NCI-H2081 (cell line): ENCODE results near the gene CASZ1.

ENCODE experiments used
- DNase-seq, 2 experiments: peaks; one replicate each; lab custom pipeline; 2025; lab: John Stamatoyannopoulos, UW

Gene CASZ1

DNA sequence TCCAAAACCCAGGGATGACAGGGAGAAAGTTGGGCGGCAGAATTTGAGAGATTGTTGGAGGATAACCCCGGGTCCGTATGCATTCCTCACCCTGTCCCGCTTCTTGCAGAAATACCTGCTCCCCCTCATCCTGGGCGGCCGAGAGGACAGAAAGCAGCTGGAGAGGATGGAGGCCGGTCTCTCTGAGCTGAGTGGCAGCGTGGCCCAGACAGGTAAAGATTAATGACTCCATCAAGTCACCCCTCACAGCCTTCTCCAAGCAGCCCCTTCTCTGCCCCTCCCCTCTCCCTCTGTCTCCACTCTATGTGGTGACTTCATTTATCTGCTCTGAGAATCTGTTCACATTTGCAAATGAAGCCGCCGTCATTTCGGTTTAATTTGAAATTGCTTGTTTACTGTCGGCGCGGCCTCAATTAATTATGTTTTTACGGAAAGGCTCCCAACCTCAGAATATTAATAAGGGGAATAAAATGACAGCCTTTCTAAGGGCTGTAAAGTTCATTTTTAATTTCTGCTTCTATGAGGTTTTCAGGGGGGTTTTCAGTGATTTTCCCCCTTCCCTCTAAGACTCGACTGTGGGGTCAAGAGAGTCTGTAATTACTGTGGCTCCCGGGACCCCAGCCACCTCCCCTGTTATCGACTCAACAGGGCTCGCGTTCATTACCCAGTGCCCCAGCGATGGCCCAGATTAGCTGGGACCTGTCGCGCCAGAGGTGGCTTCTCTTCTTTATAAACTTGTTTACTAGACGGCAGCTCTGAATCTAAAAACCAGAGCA, 173.3 kb downstream of the CASZ1 start:
- no peak for DNase-seq

DNA sequence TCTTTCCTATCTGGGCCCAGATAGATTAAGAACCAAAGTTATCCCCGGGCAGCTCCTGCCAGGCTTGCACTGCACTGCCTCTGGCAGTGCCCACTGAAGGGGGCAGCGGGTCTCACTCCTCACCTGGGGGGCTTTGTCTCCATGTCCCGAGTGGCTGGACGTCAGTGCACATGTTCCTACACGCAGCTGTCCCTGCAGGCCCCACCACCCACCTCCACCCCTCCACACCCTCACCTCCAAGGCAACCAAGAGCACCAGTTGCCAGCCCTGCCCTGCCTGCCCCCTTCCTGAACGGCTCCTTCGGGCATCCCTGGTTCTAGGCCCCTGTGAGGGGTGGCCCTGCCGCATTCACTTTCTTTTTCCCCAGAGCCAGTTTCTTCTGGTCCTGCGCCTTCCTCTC, 174.5 kb downstream of the CASZ1 start:
- DNase-seq = no peak

DNA sequence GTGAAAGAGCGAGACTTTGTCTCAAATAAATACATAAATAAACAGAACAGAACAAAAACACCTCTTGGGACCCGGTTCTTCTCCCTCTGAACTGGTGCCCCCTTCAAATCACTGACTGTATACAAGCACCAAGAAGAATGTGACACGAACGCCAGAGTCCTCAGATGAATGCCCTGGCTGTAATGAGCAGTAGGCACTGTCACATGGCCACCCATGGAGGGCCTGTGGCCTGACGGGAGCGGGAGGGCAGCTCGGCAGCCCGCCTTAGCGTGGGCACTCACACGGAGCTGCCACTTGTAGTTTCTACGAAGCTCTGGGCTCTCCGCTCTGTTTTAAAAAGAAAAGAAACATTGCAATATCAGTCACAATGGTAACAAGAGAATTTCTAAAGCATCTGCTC, 175.7 kb downstream of the CASZ1 start:
- DNase-seq = no peak

DNA sequence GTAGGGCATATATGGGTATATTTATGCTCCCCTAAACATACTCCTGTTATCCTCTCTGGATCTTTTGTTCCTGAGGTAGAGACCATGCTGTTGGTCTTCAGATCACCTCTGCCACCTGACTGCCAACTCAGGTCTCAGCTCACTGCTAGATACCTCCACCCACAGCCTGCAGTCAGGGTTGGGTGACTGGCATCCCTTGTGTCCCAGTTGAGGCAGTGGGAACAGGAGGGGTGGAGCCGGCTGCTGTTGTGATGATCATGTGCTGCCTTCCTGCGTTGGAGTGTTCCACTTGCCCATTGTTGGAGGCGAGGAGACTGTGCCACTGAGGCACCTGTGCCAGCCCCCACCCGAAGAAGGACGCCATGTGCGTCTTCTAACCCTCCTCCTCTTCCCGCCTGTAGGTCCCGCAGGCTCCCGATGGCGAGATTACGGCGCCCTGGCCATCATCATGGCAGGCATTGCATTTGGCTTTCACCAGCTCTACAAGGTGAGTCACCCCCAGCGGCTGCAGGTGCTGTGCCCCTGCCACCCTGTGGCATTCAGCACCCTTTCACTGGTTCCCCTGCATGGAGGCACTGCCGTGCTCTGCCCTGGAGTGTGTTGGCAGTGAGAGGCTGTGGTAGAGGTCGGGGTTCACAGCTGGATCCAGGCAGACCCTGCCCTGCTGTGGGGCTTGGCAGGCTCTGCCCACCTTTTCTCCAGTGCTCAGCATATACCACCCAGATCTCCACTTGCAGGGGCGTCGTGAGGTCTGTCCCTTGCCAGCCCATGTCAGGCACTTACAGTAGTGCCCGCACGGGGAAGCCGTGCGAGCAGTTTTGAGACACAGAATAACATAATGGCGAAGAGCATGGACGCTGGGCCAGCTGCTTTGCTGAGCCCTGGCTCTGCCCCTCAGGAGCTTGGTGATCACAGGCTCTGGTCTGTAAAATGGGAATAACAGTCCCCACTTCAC, 178.2 kb downstream of the CASZ1 start:
- no peak for DNase-seq

DNA sequence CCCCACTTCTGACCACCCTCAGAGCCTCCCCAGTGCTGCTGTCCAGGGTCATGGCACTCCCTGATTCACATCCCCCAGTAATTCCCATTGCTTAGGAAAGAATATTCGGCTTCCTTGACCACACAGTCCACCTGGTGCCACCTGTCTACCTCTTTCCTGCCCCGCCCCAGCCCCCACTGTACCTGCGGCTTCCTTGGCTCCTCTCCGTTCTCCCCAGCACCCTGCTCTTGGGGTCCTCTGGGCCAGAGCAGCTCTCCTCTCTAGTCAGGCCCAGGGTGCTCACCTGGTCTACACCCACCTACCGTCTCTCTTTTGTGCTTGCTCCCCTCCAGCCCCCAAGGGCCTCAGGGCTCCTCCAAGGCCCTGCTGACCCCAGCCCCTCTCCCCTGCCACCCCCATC, 179.1 kb downstream of the CASZ1 start:
- DNase-seq = no peak

DNA sequence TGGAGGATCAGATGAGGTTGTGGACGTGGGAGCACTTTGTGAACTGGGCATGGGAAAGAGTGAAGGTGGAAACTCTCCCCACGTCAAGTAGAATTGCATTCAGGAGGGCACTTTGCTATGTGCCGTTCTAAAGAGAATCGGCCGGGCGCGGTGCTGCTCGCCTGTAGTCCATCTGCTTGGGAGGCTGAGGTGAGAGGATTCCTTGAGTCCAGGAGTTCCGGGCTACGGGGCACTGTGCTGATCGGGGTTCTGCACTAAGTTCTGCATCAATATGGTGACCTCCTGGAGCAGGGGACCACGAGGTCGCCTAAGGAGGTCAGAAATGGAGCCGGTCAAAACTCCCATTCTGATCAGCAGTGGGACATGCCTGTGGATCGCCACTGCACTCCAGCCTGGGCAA, 179.8 kb downstream of the CASZ1 start:
- no peak for DNase-seq

DNA sequence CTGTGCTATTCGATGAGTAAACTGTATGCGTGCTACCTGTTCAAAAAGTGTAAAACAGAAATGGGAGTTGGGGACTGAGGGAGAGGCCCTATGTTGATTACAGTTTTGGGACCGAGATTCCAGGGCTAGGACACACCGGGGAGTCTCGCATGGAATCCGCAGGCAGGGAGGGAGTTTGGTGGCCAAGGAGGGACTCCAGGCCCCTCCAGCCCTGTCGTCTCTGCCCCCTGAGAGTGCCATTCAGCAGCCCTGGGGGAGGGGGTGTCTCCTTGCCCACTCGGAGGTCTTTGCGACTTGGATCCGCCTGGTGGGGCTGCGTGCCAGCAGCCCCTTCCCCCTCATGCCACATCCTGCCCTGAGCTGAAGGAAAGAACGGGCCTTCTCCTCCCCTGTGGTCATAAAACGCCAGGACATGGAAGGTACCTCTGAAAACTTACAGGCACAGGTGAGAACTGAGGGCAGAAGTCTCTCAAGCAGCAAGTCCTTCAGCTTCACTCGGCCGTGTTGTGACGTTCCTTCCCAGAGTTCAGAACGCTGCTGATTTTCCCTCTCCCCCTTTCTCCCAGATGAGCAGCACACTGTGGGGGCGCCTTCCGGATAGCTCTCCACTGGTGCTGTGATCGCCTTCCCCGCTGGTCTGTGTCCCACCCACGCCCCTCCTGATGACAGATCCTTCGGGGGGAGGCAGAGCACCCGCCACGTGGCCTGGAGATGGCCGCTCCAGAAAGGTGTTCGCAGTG, 180.3 kb downstream of the CASZ1 start:
- no peak for DNase-seq

DNA sequence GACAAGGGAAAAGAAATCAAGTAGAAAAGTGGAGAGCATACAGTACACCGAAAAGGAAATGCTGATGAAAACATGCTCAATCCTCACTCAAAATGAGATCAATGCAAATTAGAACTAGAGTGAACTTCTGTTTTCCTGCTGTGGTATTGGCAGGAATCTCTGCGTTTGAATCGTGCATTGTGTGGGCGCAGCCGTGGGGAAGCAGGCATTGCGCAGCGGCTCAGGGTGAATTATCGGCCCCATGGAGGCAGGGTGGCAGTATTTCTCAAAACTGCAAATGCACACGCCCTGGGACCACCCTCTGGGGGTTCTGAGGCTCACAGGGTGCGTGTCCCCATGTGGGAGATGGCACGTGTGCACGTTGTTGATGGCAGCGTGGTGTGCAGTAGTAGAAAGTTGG, 181.1 kb downstream of the CASZ1 start:
- no peak for DNase-seq

DNA sequence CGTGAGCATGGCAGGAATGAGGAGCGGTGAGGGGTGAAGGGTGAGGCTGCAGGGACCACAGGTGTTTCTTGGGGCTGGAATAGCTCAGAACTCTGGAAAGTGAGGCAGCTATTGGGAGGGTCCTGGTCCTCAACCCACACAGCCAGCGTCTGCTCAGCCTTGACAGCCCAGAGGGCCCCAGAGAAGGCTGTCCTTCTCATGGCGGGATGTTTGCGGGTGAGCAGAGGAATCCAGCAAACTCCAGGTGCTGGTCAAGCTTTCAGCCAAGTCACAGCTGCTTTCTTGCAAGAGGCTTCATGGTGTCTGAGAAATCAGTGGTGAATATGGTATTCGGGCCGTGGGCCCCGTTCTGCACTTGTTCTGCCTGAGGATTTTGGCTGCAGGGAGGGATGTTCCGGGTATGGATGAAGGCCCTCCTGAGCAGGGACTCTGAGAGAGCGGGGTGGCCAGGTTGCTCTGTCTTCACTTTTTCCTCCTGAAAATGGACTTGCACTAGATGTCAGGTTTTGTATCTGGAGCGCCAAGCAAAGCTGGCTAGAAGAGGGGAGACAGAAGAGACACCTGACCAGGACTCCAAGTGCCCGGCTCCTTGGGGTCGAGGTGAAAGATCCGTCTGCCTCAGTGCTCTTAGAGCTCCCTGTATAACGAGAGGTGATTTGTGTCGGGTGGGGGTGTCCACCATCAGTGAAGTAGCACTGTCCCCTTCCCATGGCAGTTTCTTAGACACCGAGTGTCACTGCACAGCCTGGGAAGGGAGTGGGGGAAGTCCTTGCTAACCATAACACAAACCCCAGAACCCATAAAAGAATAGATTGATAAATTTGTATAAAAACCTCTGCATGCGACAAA, 181.8 kb downstream of the CASZ1 start:
- DNase-seq = no peak

DNA sequence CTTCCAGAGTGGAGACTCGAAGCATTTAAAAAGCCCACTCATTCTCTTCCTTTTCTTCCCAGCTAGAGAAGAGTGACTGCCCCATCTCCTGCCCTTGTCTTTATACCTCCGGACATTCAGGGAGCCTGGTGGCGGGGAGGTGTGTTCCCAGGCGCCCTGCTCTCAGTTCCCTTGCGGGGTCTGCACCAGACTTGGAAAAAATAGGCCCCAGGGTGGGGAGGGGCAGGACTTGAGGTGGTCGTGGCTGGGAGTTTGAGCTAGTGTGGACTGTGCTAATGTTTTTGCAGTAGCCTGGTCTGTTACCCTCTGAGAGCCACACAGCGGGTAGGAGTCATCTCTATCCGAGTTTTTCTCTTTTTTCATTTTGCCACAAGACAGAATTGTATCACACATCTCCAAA, 182.6 kb downstream of the CASZ1 start:
- no peak for DNase-seq

DNA sequence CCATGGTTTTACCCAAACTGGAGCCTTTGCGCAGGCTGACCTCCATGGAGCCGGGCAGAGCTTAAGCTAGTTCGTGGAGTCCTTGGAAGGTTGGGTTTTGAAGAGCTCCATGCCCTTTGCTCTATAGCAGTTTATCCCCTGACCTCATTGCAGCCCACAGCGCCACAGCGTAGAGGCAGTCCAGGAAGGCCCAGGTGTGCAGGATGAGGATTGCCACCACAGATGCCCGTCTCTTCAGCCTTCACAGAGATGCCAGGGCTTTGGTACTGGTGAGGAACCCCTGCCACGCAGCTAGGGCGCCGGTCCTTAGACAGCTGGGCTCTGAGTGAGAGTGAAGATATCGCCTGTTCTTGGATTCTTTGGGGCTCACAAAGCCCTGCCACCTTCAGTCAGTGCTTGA, 183.1 kb downstream of the CASZ1 start:
- no peak for DNase-seq

DNA sequence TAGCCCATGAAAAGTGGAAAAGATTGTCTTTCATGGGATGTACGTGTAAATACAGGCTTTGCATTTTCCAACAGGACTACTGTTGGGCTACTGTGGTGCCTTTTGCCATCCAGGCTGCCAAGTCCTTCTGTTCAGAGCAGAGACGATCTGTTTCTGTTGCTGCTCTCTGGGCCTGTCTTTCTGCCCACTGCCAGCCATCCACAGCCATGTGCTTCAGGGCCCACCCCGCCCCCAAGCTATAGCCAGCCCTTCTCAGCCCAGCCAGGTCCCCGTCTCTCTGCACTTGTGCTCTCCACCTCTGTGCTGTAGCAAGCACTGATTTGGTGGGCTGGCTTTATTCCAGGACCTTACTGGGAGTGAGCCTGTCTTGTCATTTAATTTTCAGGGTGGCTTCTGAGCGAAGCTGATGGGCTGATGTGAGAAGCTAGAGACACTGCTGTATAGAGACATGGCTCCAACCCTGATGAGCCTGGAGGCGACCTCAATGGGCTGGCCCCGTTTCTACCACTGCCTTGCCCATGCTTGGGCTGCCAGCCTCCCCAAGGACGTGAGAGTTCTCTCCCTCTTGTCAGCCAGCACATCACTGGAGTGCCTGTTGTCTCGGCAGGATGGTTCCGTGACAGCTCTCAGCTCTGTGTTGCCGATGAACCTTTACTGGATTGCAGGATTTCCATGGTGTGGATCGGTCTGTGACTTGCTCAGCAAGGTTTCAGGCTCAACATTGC, 183.8 kb downstream of the CASZ1 start:
- no peak for DNase-seq

DNA sequence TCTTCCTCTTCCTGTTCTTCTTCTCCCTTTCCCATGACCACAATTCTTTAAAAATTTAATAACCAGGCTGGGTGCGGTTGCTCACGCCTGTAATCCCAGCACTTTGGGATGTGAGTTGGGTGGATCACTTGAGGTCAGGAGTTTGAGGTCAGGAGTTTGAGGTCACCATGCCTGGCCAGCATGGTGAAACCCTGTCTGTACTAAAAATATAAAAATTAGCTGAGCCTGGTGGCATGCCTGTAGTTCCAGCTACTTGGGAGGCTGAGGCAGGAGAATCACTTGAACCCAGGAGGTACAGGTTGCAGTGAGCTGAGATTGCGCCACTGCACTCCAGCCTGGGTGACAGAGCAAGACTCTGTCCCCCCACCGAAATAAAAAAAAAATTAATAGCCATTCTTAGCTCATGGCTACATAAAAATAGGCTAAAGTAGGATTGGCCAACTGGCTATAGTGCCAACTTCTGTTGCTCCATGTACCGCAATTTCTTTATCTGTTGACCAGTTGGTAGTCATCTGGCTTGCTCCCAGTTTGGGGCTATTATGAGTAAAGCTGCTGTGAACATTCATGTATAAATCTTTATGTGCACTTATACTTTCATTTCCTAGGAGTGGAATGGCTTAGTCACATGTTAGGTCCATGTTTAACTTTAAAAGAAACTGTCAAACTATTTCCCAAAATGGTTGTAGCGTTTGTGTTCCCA, 185.4 kb downstream of the CASZ1 start:
- no peak for DNase-seq

DNA sequence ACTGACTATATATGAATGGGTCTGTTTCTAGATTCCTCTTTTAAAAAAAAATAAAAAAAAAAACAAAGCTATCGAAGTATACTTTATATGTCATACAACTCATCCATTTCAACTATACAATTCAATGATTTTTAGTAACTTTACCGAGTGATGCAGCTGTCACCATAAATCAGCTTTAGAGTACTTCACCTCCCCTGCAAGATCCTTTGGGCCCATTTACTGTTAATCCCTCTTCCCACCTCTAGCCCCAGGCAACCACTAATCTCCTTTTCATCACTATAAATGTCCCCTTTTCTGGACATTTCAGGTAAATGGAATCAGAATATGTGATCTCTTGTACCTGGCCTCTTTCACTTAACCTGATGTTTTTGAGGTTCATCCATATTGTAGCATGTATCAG, 187.8 kb downstream of the CASZ1 start:
- no peak for DNase-seq

DNA sequence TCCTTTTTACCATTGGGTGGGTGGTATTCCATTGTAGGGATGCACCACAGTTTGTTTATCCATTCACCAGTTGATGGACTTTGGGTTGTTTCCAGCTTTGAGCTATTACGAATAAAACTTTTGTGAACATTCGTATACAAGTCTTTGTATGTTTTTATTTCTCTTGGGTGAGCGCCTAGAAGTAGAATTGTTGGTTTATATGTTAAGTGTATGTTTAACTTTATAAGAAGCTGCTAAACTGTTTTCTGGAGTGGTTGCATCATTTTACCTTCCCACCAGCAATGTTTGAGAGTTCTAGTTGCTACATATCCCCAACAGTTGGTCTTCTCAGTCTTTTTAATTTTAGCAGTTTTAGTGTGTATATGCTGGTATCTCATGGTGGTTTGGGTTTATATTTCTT, 189.2 kb downstream of the CASZ1 start:
- DNase-seq = no peak

DNA sequence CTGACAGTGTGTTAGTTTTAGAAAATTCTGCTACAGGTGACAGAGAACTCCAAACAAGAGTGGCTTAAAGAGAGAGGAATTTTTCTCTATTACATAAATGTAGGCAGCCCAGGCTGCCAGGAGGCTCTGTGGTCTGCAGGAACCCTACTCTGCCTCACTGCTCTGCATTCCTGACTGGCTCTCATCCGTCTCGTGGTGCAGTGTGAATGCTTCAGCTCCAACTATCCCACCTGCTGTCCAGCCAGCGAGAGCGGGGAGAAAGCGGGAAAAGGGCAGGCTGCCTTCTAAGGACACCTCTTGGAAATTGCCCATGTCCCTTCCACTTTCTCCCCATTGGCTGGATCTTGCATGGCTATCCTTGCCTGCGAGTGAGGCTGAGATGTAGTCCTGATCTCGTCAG, 190.4 kb downstream of the CASZ1 start:
- DNase-seq = no peak

DNA sequence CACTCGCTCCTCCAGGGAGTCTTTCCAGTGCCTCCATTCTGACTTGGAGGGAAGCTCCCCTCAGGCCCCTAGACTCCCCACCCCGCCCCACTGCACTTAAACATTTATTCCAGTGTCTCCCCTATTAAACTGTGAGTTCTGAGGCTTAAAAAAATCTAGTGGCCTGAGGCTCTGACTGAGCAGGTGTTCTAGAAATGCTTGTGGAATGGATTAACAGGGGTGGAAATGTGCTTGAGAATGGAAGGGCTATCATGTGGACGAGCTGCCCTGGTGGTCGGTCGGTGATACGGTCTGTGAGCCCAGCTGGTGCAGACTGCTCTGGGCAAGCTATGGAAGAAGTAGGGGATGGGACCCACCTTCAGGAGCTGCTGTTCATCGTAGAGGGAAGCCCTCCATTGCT, 191.5 kb downstream of the CASZ1 start:
- DNase-seq = no peak

DNA sequence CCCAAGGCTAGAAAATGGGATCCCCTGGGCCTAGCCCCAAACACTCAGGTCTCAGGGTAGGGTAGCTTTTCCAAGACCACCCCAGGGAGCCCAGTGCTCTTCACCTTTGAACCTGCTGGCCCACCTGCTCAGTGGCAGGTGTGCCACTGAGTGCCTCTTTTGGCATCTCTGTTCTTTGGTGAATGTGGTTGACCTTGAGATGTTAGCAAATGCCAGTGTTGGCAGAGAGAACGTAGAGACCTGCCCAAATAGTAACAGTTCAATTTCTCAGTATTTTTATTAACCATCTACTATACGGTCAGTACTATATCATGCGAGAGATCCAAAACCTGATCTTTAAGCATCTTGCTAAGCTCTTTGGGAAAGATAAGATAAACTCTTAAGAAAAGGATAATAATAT, 193.5 kb downstream of the CASZ1 start:
- DNase-seq = no peak

DNA sequence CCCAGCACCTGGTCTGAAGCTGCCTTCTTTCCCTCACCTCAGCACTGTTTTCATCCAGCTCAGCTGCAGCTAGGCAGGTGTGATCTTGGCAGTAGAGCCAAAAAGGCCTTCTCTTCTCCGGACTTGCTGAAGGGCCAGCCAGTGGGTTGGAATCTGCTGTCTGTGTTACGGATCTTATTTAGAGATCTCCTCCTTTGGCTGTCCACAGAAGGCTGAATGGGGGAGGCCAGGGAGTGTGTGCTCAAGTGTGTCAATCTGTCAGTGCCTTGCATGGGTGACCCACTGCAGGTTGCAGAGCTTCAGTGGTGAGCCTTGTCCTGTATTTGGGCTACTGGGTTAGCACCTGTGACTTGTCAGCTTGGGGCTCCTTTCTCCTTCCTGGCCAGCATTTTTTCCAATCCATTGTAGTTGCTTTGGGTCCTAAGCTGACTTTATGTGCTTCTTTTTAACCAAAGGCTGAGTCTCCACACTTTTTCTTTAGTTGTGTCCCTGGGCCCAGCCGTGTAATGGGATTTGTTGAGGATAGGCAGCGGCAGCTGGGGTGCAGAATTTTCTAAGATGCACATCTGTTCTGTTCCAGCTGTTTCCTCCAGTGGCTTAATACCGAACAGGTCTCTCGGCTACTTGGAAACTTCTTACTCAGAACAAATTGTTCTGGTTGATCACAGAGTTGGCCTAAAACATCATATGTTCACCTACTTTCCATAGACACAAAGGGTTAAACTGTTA, 194.9 kb downstream of the CASZ1 start:
- no peak for DNase-seq
